ENCODE measurements around the gene FAM149A.

Gene FAM149A

DNA sequence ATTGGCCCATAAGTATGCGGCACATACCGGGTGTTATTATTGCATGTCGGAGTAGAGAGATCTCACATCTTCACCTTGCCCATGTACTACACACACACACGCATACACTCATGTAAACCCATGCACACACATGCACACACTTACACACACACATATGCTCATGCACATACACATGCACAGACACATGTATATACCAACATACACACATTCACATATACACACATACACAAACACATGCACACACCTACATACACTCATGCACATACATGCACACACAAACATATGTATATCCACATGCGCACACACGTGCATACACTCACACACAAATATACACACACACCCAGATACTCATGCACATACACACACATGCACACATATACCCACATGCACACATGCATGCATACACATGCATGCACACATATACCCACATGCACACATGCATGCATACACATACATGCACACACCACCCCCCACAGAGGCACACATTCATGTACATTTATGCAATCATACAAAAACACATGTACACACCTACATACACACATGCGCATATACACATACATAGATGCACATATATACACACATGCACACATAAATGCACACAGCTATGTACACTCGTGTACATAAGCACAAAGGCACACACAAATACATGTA, 98.1 kb downstream of the FAM149A start:
- TF ChIP-seq, protein P1, sequence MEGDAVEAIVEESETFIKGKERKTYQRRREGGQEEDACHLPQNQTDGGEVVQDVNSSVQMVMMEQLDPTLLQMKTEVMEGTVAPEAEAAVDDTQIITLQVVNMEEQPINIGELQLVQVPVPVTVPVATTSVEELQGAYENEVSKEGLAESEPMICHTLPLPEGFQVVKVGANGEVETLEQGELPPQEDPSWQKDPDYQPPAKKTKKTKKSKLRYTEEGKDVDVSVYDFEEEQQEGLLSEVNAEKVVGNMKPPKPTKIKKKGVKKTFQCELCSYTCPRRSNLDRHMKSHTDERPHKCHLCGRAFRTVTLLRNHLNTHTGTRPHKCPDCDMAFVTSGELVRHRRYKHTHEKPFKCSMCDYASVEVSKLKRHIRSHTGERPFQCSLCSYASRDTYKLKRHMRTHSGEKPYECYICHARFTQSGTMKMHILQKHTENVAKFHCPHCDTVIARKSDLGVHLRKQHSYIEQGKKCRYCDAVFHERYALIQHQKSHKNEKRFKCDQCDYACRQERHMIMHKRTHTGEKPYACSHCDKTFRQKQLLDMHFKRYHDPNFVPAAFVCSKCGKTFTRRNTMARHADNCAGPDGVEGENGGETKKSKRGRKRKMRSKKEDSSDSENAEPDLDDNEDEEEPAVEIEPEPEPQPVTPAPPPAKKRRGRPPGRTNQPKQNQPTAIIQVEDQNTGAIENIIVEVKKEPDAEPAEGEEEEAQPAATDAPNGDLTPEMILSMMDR (IDR thresholded peaks at IDR 0.05; ENCODE audit: borderline replicate concordance, control extremely low read depth, extremely low read depth, insufficient read depth, missing control alignments) = no peak
- in situ Hi-C loops (cut with MboI; ENCODE audit: low sequenced_read_pairs, unreplicated experiment) = no loop called here
- no peak for DNase-seq (ENCODE audit: low spot score)

DNA sequence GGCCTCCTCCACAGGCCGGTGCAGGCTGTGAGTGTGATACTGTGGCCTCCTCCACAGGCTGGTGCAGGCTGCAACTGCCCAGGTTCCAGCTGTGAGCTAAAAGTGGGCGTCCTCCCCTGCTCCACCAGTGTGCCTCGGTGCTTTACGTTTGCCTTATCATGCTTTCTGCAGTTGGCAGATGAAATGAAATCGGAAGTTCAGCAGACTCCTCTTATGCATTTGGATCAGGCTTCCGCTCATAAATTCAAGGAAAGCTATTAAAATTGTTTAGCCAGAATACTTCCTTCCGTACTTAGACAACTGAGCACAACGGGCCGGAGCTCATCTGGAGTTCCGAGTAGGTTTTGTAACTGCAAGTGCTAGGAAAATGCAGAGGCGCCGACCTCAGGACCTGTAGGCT, 98.9 kb downstream of the FAM149A start:
- DNase-seq (ENCODE audit: low spot score) = no peak
- in situ Hi-C loops (cut with MboI; ENCODE audit: low sequenced_read_pairs, unreplicated experiment) = no loop called here
- TF ChIP-seq, protein P1 (IDR thresholded peaks at IDR 0.05; ENCODE audit: borderline replicate concordance, control extremely low read depth, extremely low read depth, insufficient read depth, missing control alignments) = no peak

DNA sequence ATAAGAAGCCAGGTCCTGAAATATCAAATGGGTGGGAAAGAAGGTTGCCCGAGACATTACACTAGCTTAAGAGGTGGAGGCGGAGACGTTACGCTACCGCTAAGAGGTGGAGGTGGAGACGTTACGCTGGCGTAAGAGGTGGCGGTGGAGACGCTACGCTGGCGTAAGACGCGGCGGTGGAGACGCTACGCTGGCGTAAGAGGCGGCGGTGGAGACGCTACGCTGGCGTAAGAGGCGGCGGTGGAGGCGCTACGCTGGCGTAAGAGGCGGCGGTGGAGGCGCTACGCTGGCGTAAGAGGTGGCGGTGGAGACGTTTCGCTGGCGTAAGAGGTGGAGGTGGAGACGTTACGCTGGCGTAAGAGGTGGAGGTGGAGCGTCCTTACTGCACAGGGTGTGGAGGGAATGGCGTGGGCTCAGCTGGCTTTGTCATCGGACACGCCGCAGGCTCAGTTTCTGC, 99.6 kb downstream of the FAM149A start:
- DNase-seq (ENCODE audit: low spot score) = no peak
- in situ Hi-C loops (cut with MboI; ENCODE audit: low sequenced_read_pairs, unreplicated experiment) = no loop called here
- TF ChIP-seq, protein P1 (IDR thresholded peaks at IDR 0.05; ENCODE audit: borderline replicate concordance, control extremely low read depth, extremely low read depth, insufficient read depth, missing control alignments) = no peak

DNA sequence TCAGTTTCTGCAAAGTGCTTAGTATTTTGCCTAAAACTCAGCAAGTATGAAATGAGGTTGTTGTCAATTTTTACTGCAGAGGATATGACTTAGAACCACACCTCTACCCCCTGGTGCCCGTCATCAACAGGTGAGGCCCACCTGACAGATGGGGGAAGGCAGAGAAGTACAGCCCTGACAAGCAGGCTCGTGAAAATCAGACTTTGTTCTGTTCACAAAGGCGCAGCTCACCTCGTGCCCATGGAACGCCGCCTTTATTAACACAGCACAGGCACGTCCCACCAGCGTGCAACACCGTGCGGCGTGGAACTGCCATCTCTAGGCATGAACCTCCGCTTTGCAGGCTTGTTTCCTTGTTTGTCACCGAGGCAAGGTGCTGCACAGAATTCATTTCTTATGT, 100.2 kb downstream of the FAM149A start:
- in situ Hi-C loops (cut with MboI; ENCODE audit: low sequenced_read_pairs, unreplicated experiment) = no loop called here

DNA sequence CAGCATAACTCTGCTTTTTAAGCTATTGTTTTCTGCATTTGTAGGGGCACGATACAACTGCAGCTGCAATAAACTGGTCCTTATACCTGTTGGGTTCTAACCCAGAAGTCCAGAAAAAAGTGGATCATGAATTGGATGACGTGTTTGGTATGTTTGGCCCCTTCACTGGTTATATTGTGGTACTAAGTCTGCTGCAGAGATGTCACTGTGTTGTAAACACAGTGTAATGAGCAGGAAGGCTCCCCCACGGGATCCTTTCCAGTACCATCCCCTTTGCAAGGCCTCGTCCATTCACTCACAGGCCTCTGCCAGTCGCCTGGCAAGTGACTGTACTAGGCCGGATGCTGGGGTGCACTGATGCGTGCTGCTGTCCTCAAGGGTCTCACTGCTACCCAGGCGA, 100.7 kb downstream of the FAM149A start:
- TF ChIP-seq, protein P1 (IDR thresholded peaks at IDR 0.05; ENCODE audit: borderline replicate concordance, control extremely low read depth, extremely low read depth, insufficient read depth, missing control alignments) = no peak
- DNase-seq (ENCODE audit: low spot score) = no peak
- in situ Hi-C loops (cut with MboI; ENCODE audit: low sequenced_read_pairs, unreplicated experiment) = no loop called here

More for the DNA sequence above, 100.2 kb downstream of the FAM149A start:
- TF ChIP-seq, protein P1 (IDR thresholded peaks at IDR 0.05; ENCODE audit: borderline replicate concordance, control extremely low read depth, extremely low read depth, insufficient read depth, missing control alignments) = no peak
- no peak for DNase-seq (ENCODE audit: low spot score)

DNA sequence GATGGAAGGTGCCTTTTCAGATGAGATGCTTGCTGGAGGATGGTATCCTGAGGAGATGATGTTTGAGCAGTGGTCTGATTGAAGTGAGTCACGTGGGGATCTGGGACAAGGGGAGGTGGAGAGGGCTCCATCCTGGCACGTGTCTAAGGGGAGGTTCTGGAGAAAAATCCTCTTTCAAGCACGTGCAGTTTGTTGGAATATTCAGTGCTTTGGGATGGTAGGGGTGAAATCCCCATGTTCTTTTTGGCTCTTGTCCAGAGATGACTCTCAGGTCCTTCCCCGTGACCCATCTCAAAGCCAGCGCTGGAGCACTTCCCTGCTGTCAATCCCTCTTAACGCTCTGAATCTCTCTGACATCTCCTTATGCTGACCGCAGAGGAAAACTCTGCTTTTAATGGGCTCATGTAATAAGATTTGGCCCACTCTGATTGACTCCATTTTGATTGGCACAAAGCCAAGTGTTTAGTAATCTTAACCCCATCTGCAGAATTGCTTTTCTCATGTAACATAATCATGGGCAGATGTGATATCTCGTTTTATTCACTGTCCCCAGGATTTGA, 112.0 kb downstream of the FAM149A start:
- no peak for DNase-seq (ENCODE audit: low spot score)
- in situ Hi-C loops (cut with MboI; ENCODE audit: low sequenced_read_pairs, unreplicated experiment) = no loop called here
- TF ChIP-seq, protein P1 (IDR thresholded peaks at IDR 0.05; ENCODE audit: borderline replicate concordance, control extremely low read depth, extremely low read depth, insufficient read depth, missing control alignments) = no peak
